Bronchial epithelial cell (primary cell): Measurements from ENCODE around the gene CHRM3. TPM values are rescaled to one million over a fixed set of nuclear protein-coding genes. Genes with fewer than 3 reads are reported as not detected.

ENCODE experiments used
- DNase-seq: peaks from one replicate; pipeline ENCODE4 v3.0.0-alpha.2; 2010; ENCODE audit warnings: low read depth
- FAIRE-seq: peaks from 2 replicates; lab custom pipeline; 2011; peaks lifted over from hg19 to GRCh38; lab: Jason Lieb, UNC
- H3K27me3 ChIP-seq: 2 replicates; pipeline ENCODE4 v1.5.1; 2011; ENCODE audit warnings: low read length; ENCODE audit not compliant: control insufficient read depth, insufficient read depth
- H3K36me3 ChIP-seq: 2 replicates; pipeline ENCODE4 v1.5.1; 2011; ENCODE audit warnings: low read length; ENCODE audit not compliant: control insufficient read depth, insufficient read depth
- H3K4me3 ChIP-seq: 2 replicates; pipeline ENCODE4 v1.5.1; 2011; ENCODE audit warnings: mild to moderate bottlenecking, low read depth, low read length, control low read depth
- CTCF ChIP-seq: IDR thresholded peaks from 2 replicates; pipeline ENCODE4 v1.5.1; 2011; ENCODE audit warnings: mild to moderate bottlenecking, moderate library complexity, low read length, control low read depth, inconsistent platforms; ENCODE audit not compliant: insufficient read depth, severe bottlenecking
- total RNA-seq: library from RNA; depleted of rRNA; stranded (reverse); fragments of >200 nt; gene quantifications from 2 replicates; pipeline ENCODE4 v1.2.1, GENCODE V29; 2014

Gene CHRM3
- total RNA-seq, 1 donor from 2014 or later: 1.6 TPM

- no peak for TF ChIP-seq CTCF
- Histone ChIP-seq H3K27me3 (no peaks in the 10 kb centered on the region), H3K36me3 (no peaks in the 10 kb centered on the region), H3K4me3 (no peak overlapping the region)
- FAIRE-seq (no peak), DNase-seq (no peak)
Observed at GRCh38 chr1:239417986-239418640, 31.7 kb downstream of the CHRM3 start.

- no peak for TF ChIP-seq CTCF
- Histone ChIP-seq H3K36me3 (no peaks in the 10 kb centered on the region), H3K27me3 (no peaks in the 10 kb centered on the region), H3K4me3 (no peak overlapping the region)
- DNase-seq: no peak
- FAIRE-seq: no peak
Observed at GRCh38 chr1:239418681-239419080, 32.3 kb downstream of the CHRM3 start.

- Histone ChIP-seq H3K27me3 (no peaks in the 10 kb centered on the region), H3K36me3 (no peaks in the 10 kb centered on the region), H3K4me3 (no peak overlapping the region)
- DNase-seq: no peak
- no peak for TF ChIP-seq CTCF
- FAIRE-seq: no peak
Observed at GRCh38 chr1:239421811-239422210, 35.4 kb downstream of the CHRM3 start.

GRCh38 chr1:239422818-239423217, 36.5 kb downstream of the CHRM3 start:
- Histone ChIP-seq H3K36me3 (no peaks in the 10 kb centered on the region), H3K4me3 (no peak overlapping the region), H3K27me3 (no peaks in the 10 kb centered on the region)
- no peak for DNase-seq
- TF ChIP-seq CTCF: no peak
- FAIRE-seq: no peak

GRCh38 chr1:239426821-239427475, 40.6 kb downstream of the CHRM3 start:
- DNase-seq (no peak), FAIRE-seq (no peak)
- TF ChIP-seq CTCF: no peak
- Histone ChIP-seq H3K4me3 (no peak overlapping the region), H3K27me3 (no peaks in the 10 kb centered on the region), H3K36me3 (no peaks in the 10 kb centered on the region)
